Type B pancreatic cell (in vitro differentiated cells): ENCODE data around the gene SOX4. TPM values are rescaled to one million over a fixed set of nuclear protein-coding genes. Genes with fewer than 3 reads are reported as not detected.

Experiments
- DNase-seq: peaks from one replicate; pipeline ENCODE4 v3.0.0; 2021; ENCODE audit warnings: mixed read lengths; ENCODE audit not compliant: unreplicated experiment; ENCODE audit errors: extremely low spot score
- H3K27ac Mint-ChIP-seq: 2 replicates; pipeline ENCODE4 v1.8.0; 2021; ENCODE audit warnings: mild to moderate bottlenecking, mixed read lengths
- H3K27me3 Mint-ChIP-seq: 2 replicates; pipeline ENCODE4 v1.8.0; 2021; ENCODE audit warnings: mixed read lengths
- H3K36me3 Mint-ChIP-seq: 2 replicates; pipeline ENCODE4 v1.8.0; 2021; ENCODE audit warnings: mixed read lengths
- H3K4me1 Mint-ChIP-seq: one replicate; pipeline ENCODE4 v1.8.0; 2021; ENCODE audit warnings: mixed read lengths; ENCODE audit not compliant: unreplicated experiment
- H3K4me3 Mint-ChIP-seq: 2 replicates; pipeline ENCODE4 v1.8.0; 2021; ENCODE audit warnings: mild to moderate bottlenecking, mixed read lengths
- H3K9me3 Mint-ChIP-seq: 2 replicates; pipeline ENCODE4 v1.8.0; 2021; ENCODE audit warnings: mixed read lengths
- CTCF ChIP-seq: fragments of 200-600 bp; sonication (generic); conservative IDR thresholded peaks from 2 replicates; pipeline ENCODE4 v1.5.0; 2021; ENCODE audit warnings: antibody characterized with exemption, mild to moderate bottlenecking
- total RNA-seq: library from RNA; stranded (reverse); gene quantifications from 2 replicates; pipeline ENCODE4 v1.2.1, GENCODE V29; 2021; ENCODE audit warnings: low replicate concordance

The SOX4 gene
- total RNA-seq, 1 donor from 2014 or later: 152 TPM

- peak; percentile 95 for DNase-seq
- Mint-ChIP-seq H3K4me3 (peak overlapping the region; percentile 99), H3K27me3 (no peaks in the 10 kb centered on the region), H3K4me1 (peaks cover 13% of the 10 kb centered on the region), H3K27ac (peak overlapping the region; percentile 98), H3K9me3 (no peaks in the 10 kb centered on the region), H3K36me3 (no peaks in the 10 kb centered on the region)
- TF ChIP-seq CTCF: peak; percentile 95
Measured at GRCh38 chr6:21589352-21590345, 3.9 kb upstream of the SOX4 start.

GRCh38 chr6:21590346-21590745 is 3.2 kb upstream of the SOX4 start:
- Mint-ChIP-seq H3K36me3 (no peaks in the 10 kb centered on the region), H3K9me3 (no peaks in the 10 kb centered on the region), H3K27me3 (no peaks in the 10 kb centered on the region), H3K4me1 (peaks cover 13% of the 10 kb centered on the region), H3K27ac (peak overlapping the region; percentile 98), H3K4me3 (peak overlapping the region; percentile 99)
- peak; percentile 28 for TF ChIP-seq CTCF
- no peak for DNase-seq

GRCh38 chr6:21591446-21591845 is 2.1 kb upstream of the SOX4 start:
- Mint-ChIP-seq H3K9me3 (no peaks in the 10 kb centered on the region), H3K36me3 (peaks cover 7% of the 10 kb centered on the region), H3K4me1 (peaks cover 13% of the 10 kb centered on the region), H3K27ac (no peak overlapping the region), H3K4me3 (no peak overlapping the region), H3K27me3 (no peaks in the 10 kb centered on the region)
- no peak for TF ChIP-seq CTCF
- DNase-seq: no peak

GRCh38 chr6:21592953-21593352 is 598 bp upstream of the SOX4 start:
- TF ChIP-seq CTCF: no peak
- Mint-ChIP-seq H3K27ac (no peak overlapping the region), H3K36me3 (peaks cover 19% of the 10 kb centered on the region), H3K4me3 (no peak overlapping the region), H3K9me3 (no peaks in the 10 kb centered on the region), H3K4me1 (peaks cover 13% of the 10 kb centered on the region), H3K27me3 (peaks cover 4% of the 10 kb centered on the region)
- no peak for DNase-seq

DNA sequence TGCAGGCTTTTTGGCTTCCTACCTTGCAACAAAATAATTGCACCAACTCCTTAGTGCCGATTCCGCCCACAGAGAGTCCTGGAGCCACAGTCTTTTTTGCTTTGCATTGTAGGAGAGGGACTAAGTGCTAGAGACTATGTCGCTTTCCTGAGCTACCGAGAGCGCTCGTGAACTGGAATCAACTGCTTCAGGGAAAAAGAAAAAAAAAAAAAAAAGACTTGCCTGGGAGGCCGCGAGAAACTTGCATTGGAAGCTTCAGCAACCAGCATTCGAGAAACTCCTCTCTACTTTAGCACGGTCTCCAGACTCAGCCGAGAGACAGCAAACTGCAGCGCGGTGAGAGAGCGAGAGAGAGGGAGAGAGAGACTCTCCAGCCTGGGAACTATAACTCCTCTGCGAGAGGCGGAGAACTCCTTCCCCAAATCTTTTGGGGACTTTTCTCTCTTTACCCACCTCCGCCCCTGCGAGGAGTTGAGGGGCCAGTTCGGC is 420 bp downstream of the SOX4 start:
- Mint-ChIP-seq H3K27me3 (peaks cover 4% of the 10 kb centered on the region), H3K27ac (no peak overlapping the region), H3K9me3 (no peaks in the 10 kb centered on the region), H3K4me3 (no peak overlapping the region), H3K4me1 (peaks cover 23% of the 10 kb centered on the region), H3K36me3 (peaks cover 29% of the 10 kb centered on the region)
- no peak for TF ChIP-seq CTCF
- DNase-seq: no peak
